ENCODE measurements around the gene GABRB1. TPM values are rescaled to one million over a fixed set of nuclear protein-coding genes. Genes with fewer than 3 reads are reported as not detected.

The GABRB1 gene
- total RNA-seq, 2 experiments from 2014 or later: not detected

- intact Hi-C loops (cut with micrococcal nuclease; ENCODE audit: unreplicated experiment): no loop called here
- no peaks in the 10 kb centered on the region for H3K4me1 ChIP-seq (ENCODE audit: insufficient read depth, low read length, poor library complexity, severe bottlenecking)
- no peaks in the 10 kb centered on the region for H3K9me2 ChIP-seq (ENCODE audit: insufficient read depth, low read length)
- H3K27ac ChIP-seq (ENCODE audit: low read depth, low read length, poor library complexity, severe bottlenecking): no peak overlapping the region
- POLR2A ChIA-PET: interaction anchor here (0.7 kb wide), 1 partner anchor 183 kb away, joined by 3 read pairs; no protein-coding TSS in a partner anchor
- H3K4me2 ChIP-seq (ENCODE audit: low read length): no peak overlapping the region
- TF ChIP-seq, protein P1, sequence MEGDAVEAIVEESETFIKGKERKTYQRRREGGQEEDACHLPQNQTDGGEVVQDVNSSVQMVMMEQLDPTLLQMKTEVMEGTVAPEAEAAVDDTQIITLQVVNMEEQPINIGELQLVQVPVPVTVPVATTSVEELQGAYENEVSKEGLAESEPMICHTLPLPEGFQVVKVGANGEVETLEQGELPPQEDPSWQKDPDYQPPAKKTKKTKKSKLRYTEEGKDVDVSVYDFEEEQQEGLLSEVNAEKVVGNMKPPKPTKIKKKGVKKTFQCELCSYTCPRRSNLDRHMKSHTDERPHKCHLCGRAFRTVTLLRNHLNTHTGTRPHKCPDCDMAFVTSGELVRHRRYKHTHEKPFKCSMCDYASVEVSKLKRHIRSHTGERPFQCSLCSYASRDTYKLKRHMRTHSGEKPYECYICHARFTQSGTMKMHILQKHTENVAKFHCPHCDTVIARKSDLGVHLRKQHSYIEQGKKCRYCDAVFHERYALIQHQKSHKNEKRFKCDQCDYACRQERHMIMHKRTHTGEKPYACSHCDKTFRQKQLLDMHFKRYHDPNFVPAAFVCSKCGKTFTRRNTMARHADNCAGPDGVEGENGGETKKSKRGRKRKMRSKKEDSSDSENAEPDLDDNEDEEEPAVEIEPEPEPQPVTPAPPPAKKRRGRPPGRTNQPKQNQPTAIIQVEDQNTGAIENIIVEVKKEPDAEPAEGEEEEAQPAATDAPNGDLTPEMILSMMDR (conservative IDR thresholded peaks at IDR 0.05; ENCODE audit: low read length): no peak
- TF ChIP-seq EZH2phosphoT487 (IDR thresholded peaks at IDR 0.05; ENCODE audit: borderline replicate concordance, low read depth, low read length): no peak
- DNase-seq (ENCODE audit: low spot score): no peak
- no peaks in the 10 kb centered on the region for H3K9me3 ChIP-seq (ENCODE audit: low read length)
- H3K4me3 ChIP-seq (ENCODE audit: low read depth, low read length, poor library complexity, severe bottlenecking): no peak overlapping the region
- CTCF ChIA-PET (ENCODE audit: unreplicated experiment): no interaction called here
- H3K36me3 ChIP-seq (ENCODE audit: insufficient read depth, low read length): no peaks in the 10 kb centered on the region
- H4K20me1 ChIP-seq (ENCODE audit: insufficient read depth, low read length): no peaks in the 10 kb centered on the region
- H2AFZ ChIP-seq (ENCODE audit: low read length): no peak overlapping the region
- H3K79me2 ChIP-seq (ENCODE audit: insufficient read depth, low read depth, low read length): no peaks in the 10 kb centered on the region
- BruUV-seq (replicated peaks): no TSS peak
These were observed 354.8 kb downstream of the GABRB1 start for GRCh38 chr4:47386146-47386545.

- Histone ChIP-seq H3K4me3 (ENCODE audit: low read depth, low read length, poor library complexity, severe bottlenecking) (no peak overlapping the region), H3K36me3 (ENCODE audit: insufficient read depth, low read length) (no peaks in the 10 kb centered on the region), H3K27ac (ENCODE audit: low read depth, low read length, poor library complexity, severe bottlenecking) (no peak overlapping the region), H3K9me2 (ENCODE audit: insufficient read depth, low read length) (no peaks in the 10 kb centered on the region), H3K4me2 (ENCODE audit: low read length) (no peak overlapping the region), H3K4me1 (ENCODE audit: insufficient read depth, low read length, poor library complexity, severe bottlenecking) (no peaks in the 10 kb centered on the region), H4K20me1 (ENCODE audit: insufficient read depth, low read length) (no peaks in the 10 kb centered on the region), H3K79me2 (ENCODE audit: insufficient read depth, low read depth, low read length) (no peaks in the 10 kb centered on the region), H2AFZ (ENCODE audit: low read length) (no peak overlapping the region), H3K9me3 (ENCODE audit: low read length) (no peaks in the 10 kb centered on the region)
- POLR2A ChIA-PET: interaction anchor here (0.7 kb wide), 1 partner anchor 183 kb away, joined by 3 read pairs; no protein-coding TSS in a partner anchor
- intact Hi-C loops (cut with micrococcal nuclease; ENCODE audit: unreplicated experiment): no loop called here
- CTCF ChIA-PET (ENCODE audit: unreplicated experiment): no interaction called here
- BruUV-seq (replicated peaks): no TSS peak
- TF ChIP-seq, protein P1 (conservative IDR thresholded peaks at IDR 0.05; ENCODE audit: low read length): no peak
- no peak for TF ChIP-seq EZH2phosphoT487 (IDR thresholded peaks at IDR 0.05; ENCODE audit: borderline replicate concordance, low read depth, low read length)
- DNase-seq (ENCODE audit: low spot score): no peak
These were observed 355.3 kb downstream of the GABRB1 start for GRCh38 chr4:47386561-47387235.

DNA sequence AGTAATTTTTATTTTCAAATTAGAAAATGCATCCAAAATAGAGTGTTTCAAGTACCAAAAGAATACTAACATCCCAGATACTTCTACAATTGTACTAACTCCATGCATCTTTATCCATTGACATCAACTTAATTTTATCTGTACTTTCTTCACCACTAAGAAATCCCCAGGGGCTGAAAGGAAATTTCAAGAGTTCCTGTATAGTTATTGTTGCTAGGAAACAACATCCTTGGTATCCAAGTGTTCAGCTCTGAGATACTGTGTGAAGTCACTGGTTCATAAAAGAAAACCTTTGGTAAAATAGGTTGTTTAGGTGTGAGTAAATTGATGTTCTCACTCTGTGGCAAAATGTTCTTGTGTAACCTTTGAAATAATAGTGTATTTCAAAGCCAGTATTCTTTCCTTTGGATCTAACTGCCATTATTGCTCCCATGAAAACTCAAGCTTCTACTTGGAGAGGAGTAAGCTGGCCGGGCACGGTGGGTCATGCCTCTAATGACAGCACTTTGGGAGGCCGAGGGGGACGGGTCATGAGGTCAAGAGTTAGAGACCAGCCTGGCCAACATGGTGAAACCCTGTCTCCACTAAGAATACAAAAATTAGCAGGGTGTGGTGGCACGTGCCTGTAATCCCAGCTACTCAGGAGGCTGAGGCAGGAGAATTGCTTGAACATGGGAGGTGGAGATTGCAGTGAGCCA, 359.2 kb downstream of the GABRB1 start:
- TF ChIP-seq, protein P1 (conservative IDR thresholded peaks at IDR 0.05; ENCODE audit: low read length): no peak
- TF ChIP-seq EZH2phosphoT487 (IDR thresholded peaks at IDR 0.05; ENCODE audit: borderline replicate concordance, low read depth, low read length): no peak
- no peak for DNase-seq (ENCODE audit: low spot score)
- no peak overlapping the region for H3K4me3 ChIP-seq (ENCODE audit: low read depth, low read length, poor library complexity, severe bottlenecking)
- no peaks in the 10 kb centered on the region for H3K36me3 ChIP-seq (ENCODE audit: insufficient read depth, low read length)
- H3K9me2 ChIP-seq (ENCODE audit: insufficient read depth, low read length): no peaks in the 10 kb centered on the region
- intact Hi-C loops (cut with micrococcal nuclease; ENCODE audit: unreplicated experiment): no loop called here
- POLR2A ChIA-PET: interaction anchor here (1.0 kb wide), 1 partner anchor 31 kb away, joined by 3 read pairs; no protein-coding TSS in a partner anchor
- H3K27ac ChIP-seq (ENCODE audit: low read depth, low read length, poor library complexity, severe bottlenecking): no peak overlapping the region
- no peaks in the 10 kb centered on the region for H3K9me3 ChIP-seq (ENCODE audit: low read length)
- no peak overlapping the region for H2AFZ ChIP-seq (ENCODE audit: low read length)
- H3K4me1 ChIP-seq (ENCODE audit: insufficient read depth, low read length, poor library complexity, severe bottlenecking): no peaks in the 10 kb centered on the region
- CTCF ChIA-PET (ENCODE audit: unreplicated experiment): no interaction called here
- no peaks in the 10 kb centered on the region for H4K20me1 ChIP-seq (ENCODE audit: insufficient read depth, low read length)
- no peaks in the 10 kb centered on the region for H3K79me2 ChIP-seq (ENCODE audit: insufficient read depth, low read depth, low read length)
- H3K4me2 ChIP-seq (ENCODE audit: low read length): no peak overlapping the region
- BruUV-seq (replicated peaks): no TSS peak
